Measurements from ENCODE around the gene MB. TPM values are rescaled to one million over a fixed set of nuclear protein-coding genes. Genes with fewer than 3 reads are reported as not detected.

The MB gene
- total RNA-seq, 1 experiment from 2014 or later, result 0.77 TPM

DNA sequence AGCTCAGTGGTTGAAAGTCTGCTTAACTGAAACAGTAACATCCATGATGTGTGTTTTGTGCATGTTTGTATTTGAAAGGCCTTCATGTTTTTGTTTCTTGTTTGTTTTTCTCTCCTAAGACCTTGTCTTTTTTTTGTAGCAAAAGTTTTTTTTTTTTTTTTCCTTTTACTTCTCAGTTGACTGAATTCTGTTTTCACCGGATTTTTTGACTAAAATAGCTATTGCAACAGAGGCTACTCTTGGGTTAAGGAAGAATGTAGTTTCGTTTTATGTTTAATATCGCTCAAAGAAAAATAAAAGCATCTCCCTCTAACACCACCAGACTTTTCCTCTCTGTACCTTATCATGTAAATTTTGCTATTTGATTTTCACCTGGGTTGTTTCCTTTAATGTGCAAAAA, 46.2 kb upstream of the MB start:
- Mint-ChIP-seq H3K27ac (ENCODE audit: unreplicated experiment) (no peak overlapping the region), H3K27me3 (ENCODE audit: insufficient read depth, unreplicated experiment) (no peaks in the 10 kb centered on the region), H3K9me3 (ENCODE audit: unreplicated experiment) (peaks cover 11% of the 10 kb centered on the region), H3K4me3 (ENCODE audit: unreplicated experiment) (no peak overlapping the region), H3K4me1 (ENCODE audit: low read depth, unreplicated experiment) (peaks cover 12% of the 10 kb centered on the region), H3K36me3 (ENCODE audit: insufficient read depth, unreplicated experiment) (peaks cover 2% of the 10 kb centered on the region)
- BruUV-seq (replicated peaks), result no TSS peak
- intact Hi-C loops (cut with micrococcal nuclease; ENCODE audit: unreplicated experiment), result no loop called here
- POLR2A ChIA-PET, result no interaction called here
- no peaks in the 10 kb centered on the region for H3K27me3 ChIP-seq (replicated peaks; ENCODE audit: control insufficient read depth, insufficient read depth, low read length)
- no peaks in the 10 kb centered on the region for H3K36me3 ChIP-seq (ENCODE audit: control insufficient read depth, insufficient read depth, low read length)
- no peak overlapping the region for H3K4me3 ChIP-seq (ENCODE audit: low read depth, low read length)
- CTCF ChIA-PET, result interaction anchor here (0.6 kb wide), 1 partner anchor 639 kb away, joined by 3 read pairs; no protein-coding TSS in a partner anchor
- peaks cover 26% of the 10 kb centered on the region for H3K9me3 ChIP-seq
- TF ChIP-seq, protein P1, sequence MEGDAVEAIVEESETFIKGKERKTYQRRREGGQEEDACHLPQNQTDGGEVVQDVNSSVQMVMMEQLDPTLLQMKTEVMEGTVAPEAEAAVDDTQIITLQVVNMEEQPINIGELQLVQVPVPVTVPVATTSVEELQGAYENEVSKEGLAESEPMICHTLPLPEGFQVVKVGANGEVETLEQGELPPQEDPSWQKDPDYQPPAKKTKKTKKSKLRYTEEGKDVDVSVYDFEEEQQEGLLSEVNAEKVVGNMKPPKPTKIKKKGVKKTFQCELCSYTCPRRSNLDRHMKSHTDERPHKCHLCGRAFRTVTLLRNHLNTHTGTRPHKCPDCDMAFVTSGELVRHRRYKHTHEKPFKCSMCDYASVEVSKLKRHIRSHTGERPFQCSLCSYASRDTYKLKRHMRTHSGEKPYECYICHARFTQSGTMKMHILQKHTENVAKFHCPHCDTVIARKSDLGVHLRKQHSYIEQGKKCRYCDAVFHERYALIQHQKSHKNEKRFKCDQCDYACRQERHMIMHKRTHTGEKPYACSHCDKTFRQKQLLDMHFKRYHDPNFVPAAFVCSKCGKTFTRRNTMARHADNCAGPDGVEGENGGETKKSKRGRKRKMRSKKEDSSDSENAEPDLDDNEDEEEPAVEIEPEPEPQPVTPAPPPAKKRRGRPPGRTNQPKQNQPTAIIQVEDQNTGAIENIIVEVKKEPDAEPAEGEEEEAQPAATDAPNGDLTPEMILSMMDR (IDR thresholded peaks at IDR 0.05; ENCODE audit: insufficient read depth in 1 of 2, low read depth in 1 of 2, low read length in 1 of 2, severe bottlenecking in 1 of 2, unreplicated experiment in 1 of 2), result no peak
- peaks cover 14% of the 10 kb centered on the region; the same call in 1 of the 2 replicates for H3K4me1 ChIP-seq
- DNase-seq, result no peak

DNA sequence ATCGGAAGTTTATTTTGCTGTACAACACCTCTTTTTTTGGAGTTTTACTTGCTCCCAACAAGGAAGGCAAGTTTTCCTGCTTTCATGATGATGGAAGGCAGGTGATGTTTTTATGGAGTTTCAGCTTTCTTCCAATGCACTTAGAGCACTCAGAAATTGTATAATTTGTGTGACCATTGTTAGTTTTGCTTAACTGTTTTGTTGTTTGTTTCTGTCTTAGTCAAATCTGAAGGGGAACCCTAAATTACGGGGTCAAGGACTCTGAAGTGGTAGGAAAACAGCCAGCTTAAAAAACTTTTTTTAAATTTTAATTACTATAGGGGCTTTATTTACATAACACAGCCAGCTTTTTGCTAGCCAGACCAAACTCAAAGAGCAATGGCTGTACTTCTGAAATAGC, 45.8 kb upstream of the MB start:
- intact Hi-C loops (cut with micrococcal nuclease; ENCODE audit: unreplicated experiment), result no loop called here
- Histone ChIP-seq H3K4me3 (ENCODE audit: low read depth, low read length) (no peak overlapping the region), H3K9me3 (peaks cover 26% of the 10 kb centered on the region), H3K4me1 (peaks cover 14% of the 10 kb centered on the region; the same call in 1 of the 2 replicates), H3K27me3 (replicated peaks; ENCODE audit: control insufficient read depth, insufficient read depth, low read length) (no peaks in the 10 kb centered on the region), H3K36me3 (ENCODE audit: control insufficient read depth, insufficient read depth, low read length) (no peaks in the 10 kb centered on the region)
- TF ChIP-seq, protein P1 (IDR thresholded peaks at IDR 0.05; ENCODE audit: insufficient read depth in 1 of 2, low read depth in 1 of 2, low read length in 1 of 2, severe bottlenecking in 1 of 2, unreplicated experiment in 1 of 2), result no peak
- H3K4me3 Mint-ChIP-seq (ENCODE audit: unreplicated experiment), result no peak overlapping the region
- peaks cover 16% of the 10 kb centered on the region for H3K9me3 Mint-ChIP-seq (ENCODE audit: unreplicated experiment)
- POLR2A ChIA-PET, result no interaction called here
- no peak for DNase-seq
- H3K36me3 Mint-ChIP-seq (ENCODE audit: insufficient read depth, unreplicated experiment), result peaks cover 5% of the 10 kb centered on the region
- peaks cover 12% of the 10 kb centered on the region for H3K4me1 Mint-ChIP-seq (ENCODE audit: low read depth, unreplicated experiment)
- CTCF ChIA-PET, result interaction anchor here (0.6 kb wide), 1 partner anchor 639 kb away, joined by 3 read pairs; no protein-coding TSS in a partner anchor
- H3K27ac Mint-ChIP-seq (ENCODE audit: unreplicated experiment), result no peak overlapping the region
- no peaks in the 10 kb centered on the region for H3K27me3 Mint-ChIP-seq (ENCODE audit: insufficient read depth, unreplicated experiment)
- no TSS peak for BruUV-seq (replicated peaks)

DNA sequence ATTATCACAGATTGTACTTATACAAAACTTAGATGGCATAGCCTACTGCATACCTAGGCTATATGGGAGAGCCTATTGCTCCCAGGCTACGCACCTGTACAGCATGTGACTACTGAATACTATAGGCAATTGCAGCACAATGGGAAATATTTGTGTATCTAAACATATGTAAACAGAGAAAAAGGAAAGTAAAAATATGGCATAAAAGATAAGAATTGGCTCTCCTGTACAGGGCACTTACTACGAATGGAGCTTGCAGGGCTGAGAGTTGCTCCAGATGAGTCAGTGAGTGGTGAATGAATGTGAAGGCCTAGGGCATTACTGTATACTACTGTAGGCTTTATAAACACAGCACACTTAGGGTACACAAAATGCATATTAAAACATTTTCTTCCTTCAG, 44.3 kb upstream of the MB start:
- H3K27me3 ChIP-seq (replicated peaks; ENCODE audit: control insufficient read depth, insufficient read depth, low read length), result no peaks in the 10 kb centered on the region
- TF ChIP-seq, protein P1 (IDR thresholded peaks at IDR 0.05; ENCODE audit: insufficient read depth in 1 of 2, low read depth in 1 of 2, low read length in 1 of 2, severe bottlenecking in 1 of 2, unreplicated experiment in 1 of 2), result no peak
- H3K36me3 Mint-ChIP-seq (ENCODE audit: insufficient read depth, unreplicated experiment), result peaks cover 5% of the 10 kb centered on the region
- CTCF ChIA-PET, result no interaction called here
- POLR2A ChIA-PET, result no interaction called here
- H3K4me1 ChIP-seq, result peaks cover 17% of the 10 kb centered on the region; the same call in 1 of the 2 replicates
- H3K4me3 ChIP-seq (ENCODE audit: low read depth, low read length), result no peak overlapping the region
- peaks cover 18% of the 10 kb centered on the region for H3K9me3 Mint-ChIP-seq (ENCODE audit: unreplicated experiment)
- H3K4me3 Mint-ChIP-seq (ENCODE audit: unreplicated experiment), result no peak overlapping the region
- no peaks in the 10 kb centered on the region for H3K36me3 ChIP-seq (ENCODE audit: control insufficient read depth, insufficient read depth, low read length)
- DNase-seq, result no peak
- H3K27ac Mint-ChIP-seq (ENCODE audit: unreplicated experiment), result no peak overlapping the region
- BruUV-seq (replicated peaks), result no TSS peak
- intact Hi-C loops (cut with micrococcal nuclease; ENCODE audit: unreplicated experiment), result no loop called here
- peaks cover 12% of the 10 kb centered on the region for H3K4me1 Mint-ChIP-seq (ENCODE audit: low read depth, unreplicated experiment)
- no peaks in the 10 kb centered on the region for H3K27me3 Mint-ChIP-seq (ENCODE audit: insufficient read depth, unreplicated experiment)
- peaks cover 26% of the 10 kb centered on the region for H3K9me3 ChIP-seq

All from Caco-2 (cell line).